OCI-LY7 (cell line): ENCODE results near the gene CAV1.

Experiments used
- EZH2phosphoT487 ChIP-seq: fragments of 200-600 bp; sonication (generic); IDR thresholded peaks from 2 replicates; pipeline ENCODE4 v1.6.1; 2018; ENCODE audit warnings: low read depth, borderline replicate concordance, mild to moderate bottlenecking, mixed run types, antibody characterized with exemption, low read length, moderate library complexity, mixed read lengths
- TF ChIP-seq, protein P1 (sequence below): fragments of 200-600 bp; sonication (generic); conservative IDR thresholded peaks from 2 replicates; pipeline ENCODE4 v1.5.1; 2014; ENCODE audit warnings: mild to moderate bottlenecking, antibody characterized with exemption, low read length, moderate library complexity, mixed read lengths

DNA sequence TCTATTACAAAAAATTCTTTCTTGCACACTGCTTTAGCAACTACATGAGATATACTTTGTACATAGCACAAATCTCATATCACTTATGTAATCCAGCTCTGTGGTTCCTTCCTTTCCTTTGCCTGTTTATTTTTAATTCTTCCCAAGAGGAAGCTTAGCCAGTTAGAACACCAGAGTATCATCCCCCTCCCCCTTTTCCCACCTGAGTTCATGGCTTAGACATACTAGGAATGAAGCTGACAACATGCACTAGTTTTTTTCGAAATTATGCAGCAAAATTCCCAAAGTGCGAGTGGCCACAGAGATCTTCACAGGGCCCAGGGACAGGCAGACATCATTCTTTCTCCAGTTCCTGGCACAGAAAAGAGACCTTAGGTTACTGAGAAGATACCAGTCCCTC is 17.8 kb downstream of the CAV1 start:
- TF ChIP-seq, protein P1, sequence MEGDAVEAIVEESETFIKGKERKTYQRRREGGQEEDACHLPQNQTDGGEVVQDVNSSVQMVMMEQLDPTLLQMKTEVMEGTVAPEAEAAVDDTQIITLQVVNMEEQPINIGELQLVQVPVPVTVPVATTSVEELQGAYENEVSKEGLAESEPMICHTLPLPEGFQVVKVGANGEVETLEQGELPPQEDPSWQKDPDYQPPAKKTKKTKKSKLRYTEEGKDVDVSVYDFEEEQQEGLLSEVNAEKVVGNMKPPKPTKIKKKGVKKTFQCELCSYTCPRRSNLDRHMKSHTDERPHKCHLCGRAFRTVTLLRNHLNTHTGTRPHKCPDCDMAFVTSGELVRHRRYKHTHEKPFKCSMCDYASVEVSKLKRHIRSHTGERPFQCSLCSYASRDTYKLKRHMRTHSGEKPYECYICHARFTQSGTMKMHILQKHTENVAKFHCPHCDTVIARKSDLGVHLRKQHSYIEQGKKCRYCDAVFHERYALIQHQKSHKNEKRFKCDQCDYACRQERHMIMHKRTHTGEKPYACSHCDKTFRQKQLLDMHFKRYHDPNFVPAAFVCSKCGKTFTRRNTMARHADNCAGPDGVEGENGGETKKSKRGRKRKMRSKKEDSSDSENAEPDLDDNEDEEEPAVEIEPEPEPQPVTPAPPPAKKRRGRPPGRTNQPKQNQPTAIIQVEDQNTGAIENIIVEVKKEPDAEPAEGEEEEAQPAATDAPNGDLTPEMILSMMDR = no peak
- no peak for TF ChIP-seq EZH2phosphoT487
